Measurements from ENCODE around the gene TSEN54. TPM values are rescaled to one million over a fixed set of nuclear protein-coding genes. Genes with fewer than 3 reads are reported as not detected.

TSEN54 gene
- total RNA-seq, 1 experiment from 2014 or later, result 44.5 TPM

- peaks cover 11 to 38% of the 10 kb centered on the region in 2 experiments for H3K4me1 Mint-ChIP-seq
- no peak overlapping the region for H3K4ac ChIP-seq (ENCODE audit: low read depth, low read length)
- no peak overlapping the region for H2BK5ac ChIP-seq (ENCODE audit: insufficient read length, low read length)
- no peak overlapping the region for H3K4me2 ChIP-seq (ENCODE audit: insufficient read depth, insufficient read length, low read length)
- H3K27me3 ChIP-seq (ENCODE audit: insufficient read depth, low read length), result no peaks in the 10 kb centered on the region
- H3K9ac ChIP-seq (ENCODE audit: extremely low read depth, insufficient read length, low read length), result no peak overlapping the region
- H3K36me3 Mint-ChIP-seq (ENCODE audit: insufficient read depth in 1 of 3, low read depth in 3 of 3), result peaks cover 1 to 12% (median 2%) of the 10 kb centered on the region in 3 experiments; a peak in 3 of 7 replicates
- H4K5ac ChIP-seq (ENCODE audit: insufficient read length, low read depth, low read length), result no peak overlapping the region
- H3K18ac ChIP-seq (ENCODE audit: insufficient read length, low read depth, low read length), result no peak overlapping the region
- TF ChIP-seq CTCF (conservative IDR thresholded peaks at IDR 0.05), result no peak
- H3K14ac ChIP-seq (ENCODE audit: insufficient read depth, low read length), result no peak overlapping the region
- no peak overlapping the region for H2BK15ac ChIP-seq (ENCODE audit: low read depth, low read length)
- no peaks in the 10 kb centered on the region for H4K20me1 ChIP-seq (ENCODE audit: control insufficient read depth, insufficient read depth, insufficient read length)
- H3K4me3 Mint-ChIP-seq, result no peak overlapping the region
- no peak overlapping the region for H2BK12ac ChIP-seq (ENCODE audit: insufficient read length, low read depth, low read length)
- DNase-seq, result no peak
- H2BK20ac ChIP-seq (ENCODE audit: low read depth, low read length, poor library complexity, severe bottlenecking), result no peak overlapping the region
- no peak overlapping the region for H3K23ac ChIP-seq (ENCODE audit: insufficient read length, low read depth, low read length)
- H3T11ph ChIP-seq (ENCODE audit: low read length), result no peak overlapping the region
- no peaks in the 10 kb centered on the region for H3K9me3 ChIP-seq (ENCODE audit: control insufficient read depth, low read depth, low read length)
- no peak overlapping the region for H4K8ac ChIP-seq (replicated peaks; ENCODE audit: insufficient read length, low read depth, low read length)
- no peak overlapping the region for H2BK120ac ChIP-seq (ENCODE audit: low read depth, low read length, poor library complexity, severe bottlenecking)
- no peak overlapping the region for H2AFZ ChIP-seq (ENCODE audit: low read length)
- H3K56ac ChIP-seq (ENCODE audit: insufficient read length, low read depth, low read length), result no peak overlapping the region
- peaks cover 5% of the 10 kb centered on the region for H3K23me2 ChIP-seq (ENCODE audit: insufficient read length, low read depth, low read length, poor library complexity, severe bottlenecking)
- H3K27ac Mint-ChIP-seq, result no peak overlapping the region
- H3K27me3 Mint-ChIP-seq (ENCODE audit: low read depth), result no peaks in the 10 kb centered on the region
- WGBS (ENCODE audit: extremely low coverage, insufficient read length, low lambda C conversion rate), result no CpG with 5 or more reads among the region's 7 CpGs
- H3K4me1 ChIP-seq (ENCODE audit: insufficient read depth, low read length), result peaks cover 4% of the 10 kb centered on the region; the same call in 1 of the 2 replicates
- H3K9me3 Mint-ChIP-seq, result no peaks in the 10 kb centered on the region
- H2AK5ac ChIP-seq (ENCODE audit: insufficient read length, low read length), result no peak overlapping the region
- H3K79me2 ChIP-seq (ENCODE audit: insufficient read depth, low read length), result no peaks in the 10 kb centered on the region
- no peak overlapping the region for H3K27ac ChIP-seq (ENCODE audit: insufficient read length, low read depth, low read length)
- no peak overlapping the region for H4K91ac ChIP-seq (ENCODE audit: insufficient read length, low read depth, low read length)
- H3K79me1 ChIP-seq (ENCODE audit: insufficient read depth, low read depth, low read length, poor library complexity, severe bottlenecking), result no peaks in the 10 kb centered on the region
These were observed 34.9 kb downstream of the TSEN54 start for GRCh38 chr17:75551266-75551665.

Data from H9 (cell line).